Uterine smooth muscle cell (primary cell): ENCODE data around the gene RILPL1. TPM values are rescaled to one million over a fixed set of nuclear protein-coding genes. Genes with fewer than 3 reads are reported as not detected.

Experiments used
- total RNA-seq: library from RNA; depleted of rRNA; stranded (reverse); fragments of >200 nt; gene quantifications from 2 replicates; pipeline ENCODE4 v1.2.3, GENCODE V29; 2014

RILPL1 gene, protein sequence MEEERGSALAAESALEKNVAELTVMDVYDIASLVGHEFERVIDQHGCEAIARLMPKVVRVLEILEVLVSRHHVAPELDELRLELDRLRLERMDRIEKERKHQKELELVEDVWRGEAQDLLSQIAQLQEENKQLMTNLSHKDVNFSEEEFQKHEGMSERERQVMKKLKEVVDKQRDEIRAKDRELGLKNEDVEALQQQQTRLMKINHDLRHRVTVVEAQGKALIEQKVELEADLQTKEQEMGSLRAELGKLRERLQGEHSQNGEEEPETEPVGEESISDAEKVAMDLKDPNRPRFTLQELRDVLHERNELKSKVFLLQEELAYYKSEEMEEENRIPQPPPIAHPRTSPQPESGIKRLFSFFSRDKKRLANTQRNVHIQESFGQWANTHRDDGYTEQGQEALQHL
- total RNA-seq = 7.9 and 12.4 TPM in 2 replicates

GRCh38 chr12:123533672-123534643 is at the start of gene RILPL1:
Gene RILPL1, minus strand, starts transcription at chr12:123533719. Its CDS starts 237 bp downstream, at chr12:123533482.

GRCh38 chr12:123457980-123458779 is 75.3 kb downstream of the RILPL1 start, which contains the start of gene SNRNP35:
Gene SNRNP35, plus strand, starts transcription at chr12:123458139. Its CDS starts 7,402 bp downstream, at chr12:123465541.

GRCh38 chr12:123436017-123436964 is 97.2 kb downstream of the RILPL1 start, which contains the start of gene RILPL2:
Gene RILPL2, minus strand, starts transcription at chr12:123436684. Its CDS starts 264 bp downstream, at chr12:123436420.

Other genes with a start within 250 kb of the RILPL1 start
- 37.4 and 41.2 TPM in 2 replicates for gene SBNO1, start 168.9 kb downstream of the RILPL1 start, total RNA-seq
- gene KMT5A, start 149.6 kb downstream of the RILPL1 start, total RNA-seq = 58.9 and 60.4 TPM in 2 replicates
- 3.0 and 3.5 TPM in 2 replicates for gene RILPL2, start 97.0 kb downstream of the RILPL1 start, total RNA-seq
- gene SNRNP35, start 75.6 kb downstream of the RILPL1 start, total RNA-seq = 15.1 and 15.9 TPM in 2 replicates
- 571 and 583 TPM in 2 replicates for gene TMED2, start 50.8 kb upstream of the RILPL1 start, total RNA-seq
- 24.2 and 24.6 TPM in 2 replicates for gene DDX55, start 68.4 kb upstream of the RILPL1 start, total RNA-seq
- 57.9 and 124 TPM in 2 replicates for gene EIF2B1, start 100.0 kb upstream of the RILPL1 start, total RNA-seq
- gene GTF2H3, start 100.1 kb upstream of the RILPL1 start, total RNA-seq = 44.7 and 69.1 TPM in 2 replicates
- 12.7 and 13.6 TPM in 2 replicates for gene TCTN2, start 137.4 kb upstream of the RILPL1 start, total RNA-seq
- 21.5 and 30.0 TPM in 2 replicates for gene ATP6V0A2, start 178.6 kb upstream of the RILPL1 start, total RNA-seq
- 0.33 and 0.62 TPM in 2 replicates for gene DNAH10, start 228.6 kb upstream of the RILPL1 start, total RNA-seq